Progenitor cell of endocrine pancreas (in vitro differentiated cells): ENCODE measurements around the gene SLMAP. TPM values are rescaled to one million over a fixed set of nuclear protein-coding genes. Genes with fewer than 3 reads are reported as not detected.

Experiments used
- DNase-seq: peaks from one replicate; pipeline ENCODE4 v3.0.0; 2021; ENCODE audit warnings: low spot score; ENCODE audit not compliant: unreplicated experiment
- H3K27ac Mint-ChIP-seq: 2 replicates; pipeline ENCODE4 v1.8.0; 2021; ENCODE audit warnings: mild to moderate bottlenecking, moderate library complexity, mixed read lengths
- H3K27me3 Mint-ChIP-seq: 2 replicates; pipeline ENCODE4 v1.8.0; 2021; ENCODE audit warnings: mixed read lengths
- H3K36me3 Mint-ChIP-seq: 2 replicates; pipeline ENCODE4 v1.8.0; 2022; ENCODE audit warnings: mixed read lengths; ENCODE audit not compliant: insufficient read depth
- H3K4me1 Mint-ChIP-seq: 2 replicates; pipeline ENCODE4 v1.8.0; 2021; ENCODE audit warnings: low read depth, mixed read lengths
- H3K4me3 Mint-ChIP-seq: 2 replicates; pipeline ENCODE4 v1.8.0; 2021; ENCODE audit warnings: low read depth, mild to moderate bottlenecking, moderate library complexity, mixed read lengths
- H3K9me3 Mint-ChIP-seq: 2 replicates; pipeline ENCODE4 v1.8.0; 2021; ENCODE audit warnings: low read depth, mixed read lengths
- CTCF ChIP-seq: fragments of 200-600 bp; sonication (generic); IDR thresholded peaks from one replicate; pipeline ENCODE4 v1.5.0; 2021; ENCODE audit warnings: antibody characterized with exemption, mild to moderate bottlenecking; ENCODE audit not compliant: unreplicated experiment
- total RNA-seq: library from RNA; stranded (reverse); gene quantifications from 2 replicates; pipeline ENCODE4 v1.2.1, GENCODE V29; 2021

The SLMAP gene
- total RNA-seq, 1 donor from 2014 or later = 65.8 TPM

DNA sequence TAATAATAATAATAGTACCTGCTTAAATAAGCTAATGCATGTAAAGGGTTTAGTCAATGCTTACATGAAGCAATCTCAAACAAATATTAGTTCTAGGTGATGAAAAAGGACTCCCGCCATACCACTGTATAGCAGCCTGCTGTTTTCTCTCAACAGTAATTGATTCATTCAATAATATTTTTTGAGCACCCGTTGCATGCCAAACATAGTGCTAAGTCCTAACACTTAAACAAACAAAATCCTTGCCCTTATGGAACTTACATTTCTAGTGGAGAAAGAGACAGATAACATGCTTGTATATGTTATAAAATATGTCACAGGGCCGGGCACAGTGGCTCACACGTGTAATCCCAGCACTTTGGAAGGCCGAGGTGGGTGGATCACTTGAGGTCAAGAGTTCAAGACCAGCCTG, 190.9 kb downstream of the SLMAP start:
- Mint-ChIP-seq H3K27me3 (no peaks in the 10 kb centered on the region), H3K27ac (no peak overlapping the region), H3K4me1 (peaks cover 33% of the 10 kb centered on the region), H3K4me3 (no peak overlapping the region), H3K9me3 (no peaks in the 10 kb centered on the region), H3K36me3 (peaks cover under 1% of the 10 kb centered on the region)
- no peak for DNase-seq
- no peak for TF ChIP-seq CTCF

GRCh38 chr3:57948080-57948671, 192.1 kb downstream of the SLMAP start:
- H3K36me3 Mint-ChIP-seq = no peaks in the 10 kb centered on the region
- no peaks in the 10 kb centered on the region for H3K9me3 Mint-ChIP-seq
- no peak for TF ChIP-seq CTCF
- H3K4me3 Mint-ChIP-seq = no peak overlapping the region
- H3K27ac Mint-ChIP-seq = peak overlapping the region; percentile 90
- H3K27me3 Mint-ChIP-seq = no peaks in the 10 kb centered on the region
- H3K4me1 Mint-ChIP-seq = peaks cover 34% of the 10 kb centered on the region
- no peak for DNase-seq

DNA sequence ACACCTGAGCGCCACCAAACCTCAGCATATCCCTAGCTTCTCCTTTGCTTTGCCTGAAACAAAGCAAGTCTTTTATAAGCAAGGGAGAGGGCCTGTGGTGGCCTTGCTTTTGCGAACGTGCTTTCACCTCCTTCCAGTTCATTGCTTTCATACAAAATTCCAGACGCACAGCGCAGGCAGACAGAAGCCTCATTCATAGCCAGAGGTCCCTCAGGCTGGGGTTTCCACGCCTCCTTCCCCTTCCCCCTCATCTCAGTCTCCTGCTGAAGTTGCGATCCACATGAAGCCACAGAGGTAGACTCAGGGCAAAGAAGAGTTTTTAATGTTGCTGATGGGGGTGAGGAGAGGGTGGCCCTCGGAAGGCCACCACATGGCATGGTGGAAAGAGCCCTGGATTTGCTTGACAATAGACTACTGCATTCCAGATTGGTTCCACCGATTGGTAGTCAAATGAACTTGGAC, 192.7 kb downstream of the SLMAP start:
- Mint-ChIP-seq H3K4me1 (peaks cover 32% of the 10 kb centered on the region), H3K27ac (peak overlapping the region; percentile 90), H3K36me3 (no peaks in the 10 kb centered on the region), H3K9me3 (no peaks in the 10 kb centered on the region), H3K27me3 (no peaks in the 10 kb centered on the region), H3K4me3 (no peak overlapping the region)
- TF ChIP-seq CTCF = no peak
- no peak for DNase-seq

DNA sequence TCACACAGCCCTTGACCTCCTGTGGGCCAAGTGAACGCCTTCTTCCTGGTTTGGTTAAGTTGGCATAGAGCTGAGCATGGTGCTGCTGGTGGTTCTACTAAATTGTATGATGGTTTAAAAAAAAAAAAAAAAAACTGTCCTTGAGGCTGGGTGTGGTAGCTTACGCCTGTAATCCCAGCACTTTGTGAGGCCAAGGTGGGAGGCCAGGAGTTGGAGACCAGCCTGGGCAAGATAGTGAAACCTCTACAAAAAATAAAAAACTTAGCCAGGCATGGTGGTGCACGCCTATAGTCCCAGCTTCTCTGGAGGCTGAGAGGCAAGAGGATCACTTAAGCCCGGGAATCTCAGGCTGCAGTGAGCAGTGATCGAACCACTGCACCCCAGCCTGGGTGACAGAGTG, 193.2 kb downstream of the SLMAP start:
- no peak for DNase-seq
- H3K27ac Mint-ChIP-seq = peak overlapping the region; percentile 90
- no peaks in the 10 kb centered on the region for H3K36me3 Mint-ChIP-seq
- peaks cover 29% of the 10 kb centered on the region for H3K4me1 Mint-ChIP-seq
- H3K9me3 Mint-ChIP-seq = no peaks in the 10 kb centered on the region
- no peak for TF ChIP-seq CTCF
- no peaks in the 10 kb centered on the region for H3K27me3 Mint-ChIP-seq
- H3K4me3 Mint-ChIP-seq = no peak overlapping the region

DNA sequence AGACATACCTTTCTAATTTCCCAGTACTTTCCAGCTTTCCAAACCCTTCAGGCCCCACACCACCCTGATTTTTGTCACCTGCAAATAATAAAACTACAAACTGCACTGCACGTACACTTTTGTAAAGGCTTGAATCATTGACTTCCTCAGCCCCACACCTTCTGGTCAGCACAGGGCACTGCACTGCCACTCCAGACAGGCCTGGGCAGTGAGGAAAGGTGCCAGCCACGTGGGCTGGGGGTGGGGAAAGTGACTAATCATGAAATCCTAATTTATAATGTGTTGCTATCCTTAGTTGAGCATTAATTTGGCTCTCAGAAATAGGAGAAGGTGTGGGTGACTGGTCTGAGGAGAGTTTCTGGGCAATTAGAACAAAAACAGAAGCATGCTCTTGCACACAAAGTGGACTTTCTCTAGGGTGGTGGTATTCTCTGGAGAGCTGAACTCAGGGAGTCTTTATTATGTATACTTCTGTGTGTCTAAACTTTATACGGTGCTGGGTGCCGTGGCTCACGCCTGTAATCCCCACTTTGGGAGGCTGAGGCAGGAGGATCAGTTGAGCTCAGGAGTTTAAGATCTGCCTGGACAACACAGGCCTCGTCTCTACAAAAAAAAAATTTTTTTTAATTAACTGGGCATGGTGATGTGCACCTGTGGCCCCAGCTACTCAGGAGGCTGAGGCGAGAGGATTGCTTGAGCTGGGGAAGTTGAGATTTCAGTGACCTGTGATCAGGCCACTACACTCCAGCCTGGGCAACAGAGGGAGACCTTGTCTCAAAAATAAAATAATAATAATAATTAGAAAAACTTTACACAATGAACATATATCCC, 193.9 kb downstream of the SLMAP start:
- DNase-seq = no peak
- H3K9me3 Mint-ChIP-seq = no peaks in the 10 kb centered on the region
- H3K4me1 Mint-ChIP-seq = peaks cover 24% of the 10 kb centered on the region
- no peak overlapping the region for H3K4me3 Mint-ChIP-seq
- H3K27me3 Mint-ChIP-seq = no peaks in the 10 kb centered on the region
- peak; percentile 10 for TF ChIP-seq CTCF
- H3K27ac Mint-ChIP-seq = no peak overlapping the region
- H3K36me3 Mint-ChIP-seq = no peaks in the 10 kb centered on the region
